Stimulated activated CD4-positive, alpha-beta T cell treated with anti-CD3 and anti-CD28 coated beads, Interleukin-4, amount 100 ng/mL, for 4 hours (primary cell): ENCODE data around the gene ZCCHC14.
"Not testable (repeated sequence)": the region's sequence is repeated elsewhere in the genome, so short reads cannot be mapped to it uniquely, and the experiment has no call there.

Source experiments
- DNase-seq, 2 experiments: peaks; one replicate each; pipeline ENCODE4 v3.0.0-alpha.2; 2020

The ZCCHC14 gene

GRCh38 chr16:87376660-87377059 lies 116.2 kb downstream of the ZCCHC14 start:
- no peak for DNase-seq

- DNase-seq = no peak
These were observed 117.2 kb downstream of the ZCCHC14 start for GRCh38 chr16:87375426-87376135.

- DNase-seq = no peak
These were observed 118.5 kb downstream of the ZCCHC14 start for GRCh38 chr16:87374313-87374712.

- no peak for DNase-seq
These were observed 120.5 kb downstream of the ZCCHC14 start for GRCh38 chr16:87372305-87372704.

GRCh38 chr16:87371261-87371866 lies 121.5 kb downstream of the ZCCHC14 start:
- DNase-seq = no peak

- DNase-seq = no peak
These were observed 122.8 kb downstream of the ZCCHC14 start for GRCh38 chr16:87369796-87370719.

GRCh38 chr16:87369117-87369765 lies 123.6 kb downstream of the ZCCHC14 start:
- no peak for DNase-seq

- no peak for DNase-seq
These were observed 124.6 kb downstream of the ZCCHC14 start for GRCh38 chr16:87368029-87368770.

- no peak for DNase-seq
These were observed 125.3 kb downstream of the ZCCHC14 start for GRCh38 chr16:87367529-87367928.

- DNase-seq = no peak
These were observed 125.9 kb downstream of the ZCCHC14 start for GRCh38 chr16:87366930-87367329.

- DNase-seq = no peak
These were observed 126.5 kb downstream of the ZCCHC14 start for GRCh38 chr16:87366288-87366687.

GRCh38 chr16:87365021-87365713 lies 127.7 kb downstream of the ZCCHC14 start:
- DNase-seq = no peak

GRCh38 chr16:87363771-87364455 lies 128.9 kb downstream of the ZCCHC14 start:
- DNase-seq = no peak

- not testable (repeated sequence) for DNase-seq
These were observed 129.8 kb downstream of the ZCCHC14 start for GRCh38 chr16:87362828-87363559.

GRCh38 chr16:87361916-87362619 lies 130.8 kb downstream of the ZCCHC14 start:
- DNase-seq = no peak

GRCh38 chr16:87360862-87361610 lies 131.8 kb downstream of the ZCCHC14 start:
- DNase-seq = no peak

- no peak for DNase-seq
These were observed 133.7 kb downstream of the ZCCHC14 start for GRCh38 chr16:87359121-87359520.

GRCh38 chr16:87358696-87359095 lies 134.1 kb downstream of the ZCCHC14 start:
- no peak for DNase-seq

- no peak for DNase-seq
These were observed 134.6 kb downstream of the ZCCHC14 start for GRCh38 chr16:87358250-87358649.
